Fibroblast of pulmonary artery (primary cell): ENCODE data around the gene NPR1.
"Not testable (repeated sequence)": the region's sequence is repeated elsewhere in the genome, so short reads cannot be mapped to it uniquely, and the experiment has no call there.

Experiments
- DNase-seq: peaks from one replicate; pipeline ENCODE4 v3.0.0-alpha.2; 2010; ENCODE audit warnings: low read depth
- H3K4me3 ChIP-seq: replicated peaks from 2 replicates; pipeline ENCODE4 v1.5.1; 2011; ENCODE audit warnings: low read depth, mild to moderate bottlenecking, control low read depth, low read length, moderate library complexity
- CTCF ChIP-seq: IDR thresholded peaks from 2 replicates; pipeline ENCODE4 v1.5.1; 2011; ENCODE audit warnings: mild to moderate bottlenecking, control low read depth, low read length, inconsistent platforms; ENCODE audit errors: missing control alignments

Gene NPR1

GRCh38 chr1:153659656-153660055 lies 18.8 kb upstream of the NPR1 start:
- H3K4me3 ChIP-seq: peak overlapping the region; percentile 93
- TF ChIP-seq CTCF: no peak
- DNase-seq: no peak

- no peak for TF ChIP-seq CTCF
- H3K4me3 ChIP-seq: no peak overlapping the region
- no peak for DNase-seq
Measured at GRCh38 chr1:153661111-153661708, 17.3 kb upstream of the NPR1 start.

- H3K4me3 ChIP-seq: no peak overlapping the region
- DNase-seq: no peak
- TF ChIP-seq CTCF: no peak
Measured at GRCh38 chr1:153662269-153662668, 16.2 kb upstream of the NPR1 start.

- no peak for TF ChIP-seq CTCF
- H3K4me3 ChIP-seq: no peak overlapping the region
- peak; percentile 49 for DNase-seq
Measured at GRCh38 chr1:153663211-153663610, 15.3 kb upstream of the NPR1 start.

GRCh38 chr1:153667439-153667838 lies 11.0 kb upstream of the NPR1 start:
- TF ChIP-seq CTCF: no peak
- DNase-seq: no peak
- no peak overlapping the region for H3K4me3 ChIP-seq

GRCh38 chr1:153668672-153669071 lies 9.8 kb upstream of the NPR1 start:
- DNase-seq, H3K4me3 ChIP-seq: not testable (repeated sequence)

- no peak for DNase-seq
- no peak for TF ChIP-seq CTCF
- peak overlapping the region; percentile 95 for H3K4me3 ChIP-seq
Measured at GRCh38 chr1:153669606-153670005, 8.9 kb upstream of the NPR1 start.
